GM12878 (cell line): ENCODE data around the gene C11orf97. TPM values are rescaled to one million over a fixed set of nuclear protein-coding genes. Genes with fewer than 3 reads are reported as not detected.
A peak's percentile ranks its signal among the peaks of the same experiment; 100 is the strongest.

ENCODE experiments used
- ATF7 ChIP-seq: fragments of 450-650 bp; IDR thresholded peaks from 2 replicates; pipeline ENCODE4 v1.6.1; 2016; ENCODE audit warnings: low read depth, mild to moderate bottlenecking
- CEBPB ChIP-seq, 2 experiments: fragments of 150-350 bp in 1 of 2; IDR thresholded peaks; 2 replicates each; pipeline ENCODE4 v1.6.1; 2012 to 2014; ENCODE audit warnings: low read depth in 2 of 2, low read length in 2 of 2, borderline replicate concordance in 1 of 2, inconsistent platforms in 1 of 2
- ESRRA ChIP-seq: IDR thresholded peaks from 2 replicates; pipeline ENCODE4 v1.6.1; 2012; ENCODE audit warnings: mild to moderate bottlenecking, low read length, improper control_type of control experiment
- HDGF ChIP-seq: fragments of 450-650 bp; IDR thresholded peaks from 2 replicates; pipeline ENCODE4 v1.6.1; 2016; ENCODE audit warnings: antibody characterized with exemption
- NFYA ChIP-seq: IDR thresholded peaks from 2 replicates; pipeline ENCODE4 v1.6.1; 2011; ENCODE audit warnings: low read depth, mild to moderate bottlenecking, low read length, improper control_type of control experiment, borderline replicate concordance
- POLR2AphosphoS2 ChIP-seq: IDR thresholded peaks from 2 replicates; pipeline ENCODE4 v1.6.1; 2011; ENCODE audit warnings: low read depth, mild to moderate bottlenecking, low read length, improper control_type of control experiment, moderate library complexity
- RELA ChIP-seq: fragments of 450-650 bp; IDR thresholded peaks from 2 replicates; pipeline ENCODE4 v1.8.0; 2014; ENCODE audit warnings: borderline replicate concordance; ENCODE audit not compliant: partially characterized antibody
- RFX5 ChIP-seq: IDR thresholded peaks from 2 replicates; pipeline ENCODE4 v1.6.1; 2011; ENCODE audit warnings: low read depth, low read length, improper control_type of control experiment
- SMC3 ChIP-seq: IDR thresholded peaks from 2 replicates; pipeline ENCODE4 v1.6.1; 2011; ENCODE audit warnings: low read length, improper control_type of control experiment, borderline replicate concordance
- STAT1 ChIP-seq: fragments of 450-650 bp; conservative IDR thresholded peaks from 2 replicates; pipeline ENCODE4 v1.6.1; 2014; ENCODE audit warnings: antibody characterized with exemption, mild to moderate bottlenecking
- SUZ12 ChIP-seq: fragments of 200-600 bp; sonication (generic); IDR thresholded peaks from one replicate; pipeline ENCODE4 v1.6.1; 2018; ENCODE audit warnings: antibody characterized with exemption, mild to moderate bottlenecking; ENCODE audit not compliant: unreplicated experiment
- polyA plus RNA-seq, 11 experiments: library from polyadenylated mRNA; depleted of rRNA in 4 of 11; unstranded in 6 of 11; stranded (reverse) in 5 of 11; fragments of >200 nt; fragmentation: Nextera tagmentation in 4 of 11; fragmentation: Illumina TruSeq in 1 of 11; extraction: Ambion mirVana in 4 of 11; extraction: Trizol in 1 of 11; gene quantifications; 1 replicate in 1 of 11; 2 replicates in 10 of 11; pipeline versions ENCODE4 v1.2.1 to v1.2.3, GENCODE V29; 2011 to 2016; ENCODE audit warnings: inconsistent platforms in 2 of 11, missing spikeins in 2 of 11, low read depth in 1 of 11
- total RNA-seq, 4 experiments: library from RNA; depleted of rRNA in 3 of 4; stranded (reverse); fragments of >200 nt in 3 of 4; fragmentation: Illumina TruSeq in 1 of 4; extraction: Trizol in 1 of 4; gene quantifications; 2 replicates each; pipeline versions ENCODE4 v1.2.1 to v1.2.3, GENCODE V29; 2013 to 2021
- TF ChIP-seq, protein P1 (sequence below): IDR thresholded peaks from 2 replicates; pipeline ENCODE4 v1.6.1; 2012; ENCODE audit warnings: improper control_type of control experiment, low read depth, low read length; ENCODE audit not compliant: insufficient replicate concordance
- TF ChIP-seq, protein P2 (sequence below): fragments of 450-650 bp; IDR thresholded peaks from 2 replicates; pipeline ENCODE4 v1.6.1; 2016; ENCODE audit warnings: mild to moderate bottlenecking
- TF ChIP-seq, protein P3 (sequence below): fragments of 450-650 bp; IDR thresholded peaks from 2 replicates; pipeline ENCODE4 v1.6.1; 2016; ENCODE audit warnings: mild to moderate bottlenecking
- TF ChIP-seq, protein P4 (sequence below): fragments of 450-650 bp; IDR thresholded peaks from 2 replicates; pipeline ENCODE4 v1.6.1; 2016; ENCODE audit warnings: mild to moderate bottlenecking, moderate library complexity, borderline replicate concordance
- TF ChIP-seq, protein P5 (sequence below): IDR thresholded peaks from 2 replicates; pipeline ENCODE4 v1.6.1; 2011; ENCODE audit warnings: low read depth, mild to moderate bottlenecking, low read length, moderate library complexity, borderline replicate concordance; ENCODE audit errors: extremely low read depth
- TF ChIP-seq, protein P6 (sequence below): fragments of 450-650 bp; IDR thresholded peaks from 2 replicates; pipeline ENCODE4 v1.6.1; 2014; ENCODE audit warnings: mild to moderate bottlenecking

C11orf97 gene
- total and polyA plus RNA-seq, 10 of the 15 experiments (the other 5 are each of a cell fraction or from before 2014, with no cell fraction given) = not detected

DNA sequence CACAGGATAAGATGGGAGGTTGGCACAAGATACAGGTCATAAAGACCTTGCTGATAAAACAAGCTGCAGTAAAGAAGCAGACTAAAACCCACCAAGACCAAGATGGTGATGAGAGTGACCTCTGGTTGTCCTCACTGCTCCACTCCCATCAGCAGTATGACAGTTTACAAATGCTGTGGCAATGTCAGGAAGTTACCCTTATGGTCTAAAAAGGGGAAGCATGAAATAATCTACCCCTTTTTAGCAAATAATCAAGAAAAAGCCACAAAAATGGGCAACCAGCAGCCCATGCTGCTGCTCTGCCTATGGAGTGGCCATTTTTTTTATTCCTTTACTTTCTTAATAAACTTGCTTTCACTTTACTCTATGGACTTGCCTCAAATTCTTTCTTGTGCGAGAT, 46.2 kb downstream of the C11orf97 start (continued):
- TF ChIP-seq, protein P1, sequence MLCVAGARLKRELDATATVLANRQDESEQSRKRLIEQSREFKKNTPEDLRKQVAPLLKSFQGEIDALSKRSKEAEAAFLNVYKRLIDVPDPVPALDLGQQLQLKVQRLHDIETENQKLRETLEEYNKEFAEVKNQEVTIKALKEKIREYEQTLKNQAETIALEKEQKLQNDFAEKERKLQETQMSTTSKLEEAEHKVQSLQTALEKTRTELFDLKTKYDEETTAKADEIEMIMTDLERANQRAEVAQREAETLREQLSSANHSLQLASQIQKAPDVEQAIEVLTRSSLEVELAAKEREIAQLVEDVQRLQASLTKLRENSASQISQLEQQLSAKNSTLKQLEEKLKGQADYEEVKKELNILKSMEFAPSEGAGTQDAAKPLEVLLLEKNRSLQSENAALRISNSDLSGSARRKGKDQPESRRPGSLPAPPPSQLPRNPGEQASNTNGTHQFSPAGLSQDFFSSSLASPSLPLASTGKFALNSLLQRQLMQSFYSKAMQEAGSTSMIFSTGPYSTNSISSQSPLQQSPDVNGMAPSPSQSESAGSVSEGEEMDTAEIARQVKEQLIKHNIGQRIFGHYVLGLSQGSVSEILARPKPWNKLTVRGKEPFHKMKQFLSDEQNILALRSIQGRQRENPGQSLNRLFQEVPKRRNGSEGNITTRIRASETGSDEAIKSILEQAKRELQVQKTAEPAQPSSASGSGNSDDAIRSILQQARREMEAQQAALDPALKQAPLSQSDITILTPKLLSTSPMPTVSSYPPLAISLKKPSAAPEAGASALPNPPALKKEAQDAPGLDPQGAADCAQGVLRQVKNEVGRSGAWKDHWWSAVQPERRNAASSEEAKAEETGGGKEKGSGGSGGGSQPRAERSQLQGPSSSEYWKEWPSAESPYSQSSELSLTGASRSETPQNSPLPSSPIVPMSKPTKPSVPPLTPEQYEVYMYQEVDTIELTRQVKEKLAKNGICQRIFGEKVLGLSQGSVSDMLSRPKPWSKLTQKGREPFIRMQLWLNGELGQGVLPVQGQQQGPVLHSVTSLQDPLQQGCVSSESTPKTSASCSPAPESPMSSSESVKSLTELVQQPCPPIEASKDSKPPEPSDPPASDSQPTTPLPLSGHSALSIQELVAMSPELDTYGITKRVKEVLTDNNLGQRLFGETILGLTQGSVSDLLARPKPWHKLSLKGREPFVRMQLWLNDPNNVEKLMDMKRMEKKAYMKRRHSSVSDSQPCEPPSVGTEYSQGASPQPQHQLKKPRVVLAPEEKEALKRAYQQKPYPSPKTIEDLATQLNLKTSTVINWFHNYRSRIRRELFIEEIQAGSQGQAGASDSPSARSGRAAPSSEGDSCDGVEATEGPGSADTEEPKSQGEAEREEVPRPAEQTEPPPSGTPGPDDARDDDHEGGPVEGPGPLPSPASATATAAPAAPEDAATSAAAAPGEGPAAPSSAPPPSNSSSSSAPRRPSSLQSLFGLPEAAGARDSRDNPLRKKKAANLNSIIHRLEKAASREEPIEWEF = no peak
- TF ChIP-seq STAT1 = no peak
- TF ChIP-seq SUZ12 = no peak
- TF ChIP-seq, protein P2, sequence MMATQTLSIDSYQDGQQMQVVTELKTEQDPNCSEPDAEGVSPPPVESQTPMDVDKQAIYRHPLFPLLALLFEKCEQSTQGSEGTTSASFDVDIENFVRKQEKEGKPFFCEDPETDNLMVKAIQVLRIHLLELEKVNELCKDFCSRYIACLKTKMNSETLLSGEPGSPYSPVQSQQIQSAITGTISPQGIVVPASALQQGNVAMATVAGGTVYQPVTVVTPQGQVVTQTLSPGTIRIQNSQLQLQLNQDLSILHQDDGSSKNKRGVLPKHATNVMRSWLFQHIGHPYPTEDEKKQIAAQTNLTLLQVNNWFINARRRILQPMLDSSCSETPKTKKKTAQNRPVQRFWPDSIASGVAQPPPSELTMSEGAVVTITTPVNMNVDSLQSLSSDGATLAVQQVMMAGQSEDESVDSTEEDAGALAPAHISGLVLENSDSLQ = peak; percentile 12; the same call in 1 of the 2 replicates
- TF ChIP-seq, protein P3, sequence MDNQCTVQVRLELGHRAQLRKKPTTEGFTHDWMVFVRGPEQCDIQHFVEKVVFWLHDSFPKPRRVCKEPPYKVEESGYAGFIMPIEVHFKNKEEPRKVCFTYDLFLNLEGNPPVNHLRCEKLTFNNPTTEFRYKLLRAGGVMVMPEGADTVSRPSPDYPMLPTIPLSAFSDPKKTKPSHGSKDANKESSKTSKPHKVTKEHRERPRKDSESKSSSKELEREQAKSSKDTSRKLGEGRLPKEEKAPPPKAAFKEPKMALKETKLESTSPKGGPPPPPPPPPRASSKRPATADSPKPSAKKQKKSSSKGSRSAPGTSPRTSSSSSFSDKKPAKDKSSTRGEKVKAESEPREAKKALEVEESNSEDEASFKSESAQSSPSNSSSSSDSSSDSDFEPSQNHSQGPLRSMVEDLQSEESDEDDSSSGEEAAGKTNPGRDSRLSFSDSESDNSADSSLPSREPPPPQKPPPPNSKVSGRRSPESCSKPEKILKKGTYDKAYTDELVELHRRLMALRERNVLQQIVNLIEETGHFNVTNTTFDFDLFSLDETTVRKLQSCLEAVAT = 0 out of 2 replicates have a peak, but pooled peaks have one; percentile 17
- TF ChIP-seq NFYA = no peak
- no peak for TF ChIP-seq SMC3
- TF ChIP-seq, protein P4, sequence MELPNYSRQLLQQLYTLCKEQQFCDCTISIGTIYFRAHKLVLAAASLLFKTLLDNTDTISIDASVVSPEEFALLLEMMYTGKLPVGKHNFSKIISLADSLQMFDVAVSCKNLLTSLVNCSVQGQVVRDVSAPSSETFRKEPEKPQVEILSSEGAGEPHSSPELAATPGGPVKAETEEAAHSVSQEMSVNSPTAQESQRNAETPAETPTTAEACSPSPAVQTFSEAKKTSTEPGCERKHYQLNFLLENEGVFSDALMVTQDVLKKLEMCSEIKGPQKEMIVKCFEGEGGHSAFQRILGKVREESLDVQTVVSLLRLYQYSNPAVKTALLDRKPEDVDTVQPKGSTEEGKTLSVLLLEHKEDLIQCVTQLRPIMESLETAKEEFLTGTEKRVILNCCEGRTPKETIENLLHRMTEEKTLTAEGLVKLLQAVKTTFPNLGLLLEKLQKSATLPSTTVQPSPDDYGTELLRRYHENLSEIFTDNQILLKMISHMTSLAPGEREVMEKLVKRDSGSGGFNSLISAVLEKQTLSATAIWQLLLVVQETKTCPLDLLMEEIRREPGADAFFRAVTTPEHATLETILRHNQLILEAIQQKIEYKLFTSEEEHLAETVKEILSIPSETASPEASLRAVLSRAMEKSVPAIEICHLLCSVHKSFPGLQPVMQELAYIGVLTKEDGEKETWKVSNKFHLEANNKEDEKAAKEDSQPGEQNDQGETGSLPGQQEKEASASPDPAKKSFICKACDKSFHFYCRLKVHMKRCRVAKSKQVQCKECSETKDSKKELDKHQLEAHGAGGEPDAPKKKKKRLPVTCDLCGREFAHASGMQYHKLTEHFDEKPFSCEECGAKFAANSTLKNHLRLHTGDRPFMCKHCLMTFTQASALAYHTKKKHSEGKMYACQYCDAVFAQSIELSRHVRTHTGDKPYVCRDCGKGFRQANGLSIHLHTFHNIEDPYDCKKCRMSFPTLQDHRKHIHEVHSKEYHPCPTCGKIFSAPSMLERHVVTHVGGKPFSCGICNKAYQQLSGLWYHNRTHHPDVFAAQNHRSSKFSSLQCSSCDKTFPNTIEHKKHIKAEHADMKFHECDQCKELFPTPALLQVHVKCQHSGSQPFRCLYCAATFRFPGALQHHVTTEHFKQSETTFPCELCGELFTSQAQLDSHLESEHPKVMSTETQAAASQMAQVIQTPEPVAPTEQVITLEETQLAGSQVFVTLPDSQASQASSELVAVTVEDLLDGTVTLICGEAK = no peak
- TF ChIP-seq POLR2AphosphoS2 = no peak
- no peak for TF ChIP-seq ESRRA
- peak; percentile 38; the same call in 1 of the 2 replicates for TF ChIP-seq ATF7
- TF ChIP-seq HDGF = no peak
- TF ChIP-seq, protein P5, sequence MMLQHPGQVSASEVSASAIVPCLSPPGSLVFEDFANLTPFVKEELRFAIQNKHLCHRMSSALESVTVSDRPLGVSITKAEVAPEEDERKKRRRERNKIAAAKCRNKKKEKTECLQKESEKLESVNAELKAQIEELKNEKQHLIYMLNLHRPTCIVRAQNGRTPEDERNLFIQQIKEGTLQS = no peak
- TF ChIP-seq CEBPB (IDR thresholded peaks at IDR 0.05; ENCODE audit: borderline replicate concordance in 1 of 2, low read depth in 2 of 2, low read length in 2 of 2) = no peak
- TF ChIP-seq, protein P6, sequence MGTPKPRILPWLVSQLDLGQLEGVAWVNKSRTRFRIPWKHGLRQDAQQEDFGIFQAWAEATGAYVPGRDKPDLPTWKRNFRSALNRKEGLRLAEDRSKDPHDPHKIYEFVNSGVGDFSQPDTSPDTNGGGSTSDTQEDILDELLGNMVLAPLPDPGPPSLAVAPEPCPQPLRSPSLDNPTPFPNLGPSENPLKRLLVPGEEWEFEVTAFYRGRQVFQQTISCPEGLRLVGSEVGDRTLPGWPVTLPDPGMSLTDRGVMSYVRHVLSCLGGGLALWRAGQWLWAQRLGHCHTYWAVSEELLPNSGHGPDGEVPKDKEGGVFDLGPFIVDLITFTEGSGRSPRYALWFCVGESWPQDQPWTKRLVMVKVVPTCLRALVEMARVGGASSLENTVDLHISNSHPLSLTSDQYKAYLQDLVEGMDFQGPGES = no peak
- no peak for TF ChIP-seq RELA
- TF ChIP-seq RFX5 = no peak
